HG03378 (cell line): ENCODE measurements around the gene PSMD5.
"Not testable (repeated sequence)": the region's sequence is repeated elsewhere in the genome, so short reads cannot be mapped to it uniquely, and the experiment has no call there.

Source experiments
- ATAC-seq: cut with Tn5 transposase; IDR thresholded peaks from one replicate; pipeline ENCODE4 v1.9.1; 2021; ENCODE audit warnings: mild to moderate bottlenecking, moderate library complexity; ENCODE audit not compliant: unreplicated experiment

Gene PSMD5

GRCh38 chr9:120815075-120815474 is 27.6 kb downstream of the PSMD5 start:
- ATAC-seq: no peak

- no peak for ATAC-seq
Observed at GRCh38 chr9:120808931-120809330, 33.8 kb downstream of the PSMD5 start.

- ATAC-seq: no peak
Observed at GRCh38 chr9:120807607-120808379, 34.9 kb downstream of the PSMD5 start.

- ATAC-seq: not testable (repeated sequence)
Observed at GRCh38 chr9:120804784-120805363, 37.8 kb downstream of the PSMD5 start.

GRCh38 chr9:120801441-120801840 is 41.3 kb downstream of the PSMD5 start:
- no peak for ATAC-seq

GRCh38 chr9:120792898-120793765 is 49.6 kb downstream of the PSMD5 start, which contains the start of gene FBXW2:
TSS of gene FBXW2 (minus strand) at chr9:120793416. CDS start at chr9:120788258, 5,158 bp downstream.
- ATAC-seq: peak; percentile 73

GRCh38 chr9:120791161-120791560 is 51.6 kb downstream of the PSMD5 start:
- no peak for ATAC-seq

GRCh38 chr9:120787933-120788332 is 54.8 kb downstream of the PSMD5 start:
- no peak for ATAC-seq

GRCh38 chr9:120783602-120784047 is 59.1 kb downstream of the PSMD5 start:
- ATAC-seq: no peak

- ATAC-seq: no peak
Observed at GRCh38 chr9:120781236-120781635, 61.5 kb downstream of the PSMD5 start.

- no peak for ATAC-seq
Observed at GRCh38 chr9:120780367-120780766, 62.4 kb downstream of the PSMD5 start.

- no peak for ATAC-seq
Observed at GRCh38 chr9:120779227-120779626, 63.5 kb downstream of the PSMD5 start.

- ATAC-seq: no peak
Observed at GRCh38 chr9:120778758-120779157, 64.0 kb downstream of the PSMD5 start.

- ATAC-seq: no peak
Observed at GRCh38 chr9:120777229-120777628, 65.5 kb downstream of the PSMD5 start.

- ATAC-seq: no peak
Observed at GRCh38 chr9:120776788-120777187, 65.9 kb downstream of the PSMD5 start.

GRCh38 chr9:120775859-120776258 is 66.9 kb downstream of the PSMD5 start:
- ATAC-seq: no peak

- no peak for ATAC-seq
Observed at GRCh38 chr9:120774719-120775118, 68.0 kb downstream of the PSMD5 start.

- ATAC-seq: no peak
Observed at GRCh38 chr9:120773256-120773655, 69.5 kb downstream of the PSMD5 start.

GRCh38 chr9:120770931-120771330 is 71.8 kb downstream of the PSMD5 start:
- ATAC-seq: no peak

GRCh38 chr9:120768886-120769285 is 73.8 kb downstream of the PSMD5 start:
- ATAC-seq: no peak

GRCh38 chr9:120768247-120768646 is 74.5 kb downstream of the PSMD5 start:
- ATAC-seq: no peak
